Stimulated activated CD4-positive, alpha-beta T cell treated with anti-CD3 and anti-CD28 coated beads, Interleukin-4, amount 100 ng/mL, for 1 hour (primary cell): ENCODE data around the gene REPS1.

Source experiments
- DNase-seq: peaks from one replicate; pipeline ENCODE4 v3.0.0-alpha.2; 2020

REPS1 gene

DNA sequence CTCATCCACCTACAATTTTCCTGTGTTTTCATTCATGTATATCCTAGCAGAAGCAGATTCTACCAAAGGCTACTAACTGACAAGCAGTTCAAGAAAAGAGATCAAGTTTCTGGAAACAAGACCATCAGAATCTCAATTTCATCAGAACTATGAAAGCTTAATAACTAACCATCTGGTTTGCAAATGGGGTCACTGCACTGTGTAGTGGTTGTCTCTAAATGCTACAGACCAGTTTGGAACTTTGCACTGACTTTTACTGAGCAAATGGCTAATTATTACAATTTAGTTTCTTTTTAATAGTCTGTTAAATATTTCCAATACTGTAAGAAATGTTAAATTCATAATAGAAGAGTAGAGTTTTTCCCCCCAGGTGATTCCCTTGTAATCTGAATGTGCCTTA lies 64.5 kb downstream of the REPS1 start:
- DNase-seq, result no peak

DNA sequence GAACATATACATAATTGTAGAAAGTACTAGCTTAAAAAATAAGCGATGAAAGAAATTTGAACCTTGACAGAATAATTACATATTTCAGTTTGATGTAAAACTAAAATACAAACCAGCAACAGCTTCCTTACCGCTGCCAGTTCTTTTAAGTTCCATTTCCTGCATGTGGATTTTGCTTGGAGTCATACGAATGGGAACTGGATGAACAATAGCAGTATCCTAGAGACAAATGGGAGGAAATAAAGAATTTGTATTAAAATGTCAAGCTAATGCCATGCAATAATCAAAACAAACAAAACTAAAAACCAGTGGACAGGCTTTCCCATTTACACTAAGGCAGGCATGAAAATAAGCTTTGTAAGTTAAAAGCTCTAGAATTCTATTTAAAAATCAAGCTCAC lies 67.1 kb downstream of the REPS1 start:
- DNase-seq, result no peak

DNA sequence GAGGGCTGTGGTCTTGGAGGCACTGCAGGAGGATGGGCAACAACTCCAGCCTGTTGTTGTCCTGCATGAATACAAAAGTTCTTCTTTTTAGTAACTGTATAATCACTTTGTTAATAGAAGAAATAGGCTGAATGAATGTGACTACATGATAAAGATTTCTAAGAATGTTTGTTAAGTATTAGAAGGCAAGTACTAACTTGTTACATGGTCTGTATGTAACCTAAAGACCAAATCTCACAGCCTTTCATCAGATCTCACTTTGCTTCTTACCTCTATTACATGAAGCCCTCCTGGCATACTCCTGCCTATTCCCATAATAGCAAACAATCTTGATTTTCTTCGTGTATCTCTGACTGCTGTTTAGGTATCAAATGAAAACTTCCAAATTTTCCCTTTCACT lies 73.4 kb downstream of the REPS1 start:
- no peak for DNase-seq

DNA sequence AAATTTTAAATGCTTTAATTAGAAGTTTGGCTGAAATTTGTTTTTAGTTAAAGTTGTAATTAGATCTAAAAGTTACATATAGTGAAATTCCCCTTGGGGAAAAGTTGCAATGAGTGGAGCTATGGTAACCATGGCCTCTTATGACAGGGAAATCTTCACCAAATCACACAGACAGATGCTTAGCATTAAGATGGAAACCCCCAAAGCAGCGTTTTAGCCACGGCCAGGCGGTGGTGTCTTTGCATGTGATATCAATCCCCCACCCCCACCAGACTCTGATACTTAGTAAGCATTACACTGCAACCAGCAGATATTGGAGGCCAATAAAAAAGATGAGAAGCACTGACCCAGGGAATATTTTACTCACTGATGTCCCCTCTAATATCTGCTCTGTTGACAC lies 75.7 kb downstream of the REPS1 start:
- no peak for DNase-seq

DNA sequence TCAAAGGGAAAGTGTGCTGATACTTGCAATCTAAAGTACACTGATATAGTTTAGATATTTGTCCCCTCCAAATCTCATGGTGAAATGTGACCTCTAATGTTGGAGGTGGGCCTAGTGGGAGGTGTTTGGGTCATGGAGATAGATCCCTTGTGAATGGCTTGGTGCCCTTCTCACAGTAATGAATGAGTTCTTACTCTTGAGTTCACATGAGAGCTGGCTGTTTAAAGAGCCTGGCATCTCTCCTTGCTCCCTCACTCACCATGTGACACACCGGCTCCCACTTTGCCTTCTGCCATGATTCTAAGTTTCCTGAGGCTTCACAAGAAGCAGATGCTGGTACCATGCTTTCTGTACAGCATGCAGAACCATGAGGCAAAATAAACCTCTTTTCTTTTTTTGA lies 78.1 kb downstream of the REPS1 start:
- no peak for DNase-seq

DNA sequence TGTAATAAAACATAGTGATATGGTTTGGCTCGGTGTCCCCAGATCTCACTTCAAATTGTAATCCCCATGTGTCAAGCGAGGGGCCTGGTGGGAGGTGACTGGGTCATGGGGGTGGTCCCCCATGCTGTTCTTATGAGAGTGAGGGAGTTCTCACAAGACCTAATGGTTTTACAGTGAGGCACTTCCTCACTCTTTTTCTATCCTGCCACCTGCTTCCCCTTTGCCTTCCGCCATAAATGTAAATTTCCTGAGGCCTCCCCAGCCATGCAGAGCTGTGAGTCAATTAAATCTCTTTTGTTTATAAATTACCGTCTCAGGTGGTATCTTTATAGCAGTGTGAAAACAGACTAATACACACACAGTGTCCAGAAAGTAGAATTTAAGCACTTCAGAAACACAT lies 78.5 kb downstream of the REPS1 start:
- no peak for DNase-seq

DNA sequence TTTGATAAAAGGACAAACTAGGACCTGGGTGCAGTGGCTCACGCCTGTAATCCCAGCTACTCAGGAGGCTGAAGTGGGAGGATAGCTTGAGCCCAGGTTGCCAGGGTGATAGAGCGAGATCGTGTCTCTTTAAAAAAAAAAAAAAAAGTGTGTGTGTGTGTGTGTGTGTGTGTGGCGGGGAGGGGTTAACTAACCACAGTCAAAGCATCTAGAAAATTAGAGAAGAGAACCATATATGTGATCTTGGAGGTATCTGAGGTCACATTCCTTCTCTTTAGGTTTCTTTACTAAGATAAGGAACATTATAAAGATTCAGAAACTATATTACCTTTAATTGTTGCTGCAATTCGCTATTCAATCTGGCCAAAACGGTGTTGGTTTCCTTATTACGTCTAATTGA lies 80.9 kb downstream of the REPS1 start:
- DNase-seq, result no peak

DNA sequence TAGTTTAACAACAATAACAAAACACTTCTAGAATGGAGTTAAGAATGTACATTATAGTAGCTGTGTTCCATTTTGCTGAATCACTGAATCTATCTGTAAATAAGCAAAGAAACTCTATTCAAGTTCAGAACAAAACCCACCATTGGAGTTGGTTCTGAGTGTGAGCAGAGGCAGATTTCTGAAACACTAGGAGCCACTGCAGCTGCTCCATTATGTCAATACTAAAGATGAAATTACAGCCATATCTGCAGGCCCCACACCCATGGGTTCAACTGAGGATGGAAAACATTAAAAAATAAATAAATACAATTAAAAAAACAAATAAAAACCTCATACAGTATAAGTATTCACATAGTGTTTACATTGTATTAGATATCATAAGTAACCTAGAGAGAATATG lies 91.0 kb downstream of the REPS1 start:
- no peak for DNase-seq

DNA sequence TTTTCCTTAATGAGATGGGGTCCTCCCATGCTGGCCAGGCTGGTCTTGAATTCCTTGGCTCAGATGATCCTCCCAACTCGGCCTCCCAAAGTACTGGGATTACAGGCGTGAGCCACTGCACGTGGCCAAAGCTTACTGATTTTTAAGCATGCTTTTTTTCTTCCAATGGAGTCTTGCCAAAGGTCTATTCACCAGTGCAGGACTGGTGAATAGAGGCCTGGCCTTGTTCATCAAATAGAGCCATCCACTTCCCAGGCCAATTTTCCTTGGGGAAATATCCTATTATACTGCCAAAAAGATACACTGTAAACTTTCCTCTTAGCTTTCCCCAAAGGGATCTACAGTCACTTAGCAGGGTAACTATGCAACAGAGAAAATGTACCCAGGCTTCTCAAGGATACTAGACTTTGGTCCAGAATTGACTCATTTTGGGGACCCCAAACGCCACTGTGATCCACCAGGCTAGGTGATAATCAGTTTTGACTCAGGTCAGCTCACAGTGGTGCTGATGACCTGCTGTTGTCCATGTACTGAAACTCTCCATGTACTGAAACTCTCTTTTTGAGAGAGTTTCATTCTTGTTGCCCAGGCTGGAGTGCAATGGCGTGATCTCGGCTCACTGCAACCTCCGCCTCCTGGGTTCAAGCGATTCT lies 91.8 kb downstream of the REPS1 start:
- DNase-seq, result no peak

DNA sequence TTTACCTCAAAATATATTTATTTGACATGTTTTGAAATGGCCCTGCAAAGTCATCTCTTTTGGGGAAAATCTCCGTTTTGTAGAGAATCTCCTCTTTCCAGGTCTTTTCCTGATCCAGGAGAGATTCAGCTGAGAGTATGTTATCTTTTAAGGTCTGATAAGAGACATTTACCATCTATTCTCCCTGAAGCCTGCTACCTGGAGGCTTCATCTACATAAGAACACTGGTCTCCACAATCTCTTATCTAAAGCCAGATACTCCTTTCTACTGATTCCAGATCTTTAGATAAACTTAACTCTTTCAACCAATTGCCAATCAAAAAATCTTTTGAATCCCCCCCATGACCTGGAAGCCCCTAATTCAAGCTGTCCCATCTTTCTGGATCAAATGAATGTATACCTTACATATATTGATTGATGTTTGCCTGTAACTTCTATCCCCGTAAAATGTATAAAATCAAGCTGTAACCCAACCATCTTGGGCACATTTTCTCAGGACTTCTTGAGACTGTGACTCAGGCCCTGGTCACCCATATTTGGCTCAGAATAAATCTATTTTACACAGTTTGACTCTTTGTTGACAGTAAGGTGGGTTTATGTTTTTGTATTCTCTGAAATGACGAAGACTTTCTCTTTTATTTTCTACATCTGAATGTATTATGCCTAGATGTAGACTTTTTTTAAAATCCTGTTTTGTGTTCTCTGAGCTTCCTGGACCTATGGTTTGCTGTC lies 96.6 kb downstream of the REPS1 start:
- DNase-seq, result no peak

DNA sequence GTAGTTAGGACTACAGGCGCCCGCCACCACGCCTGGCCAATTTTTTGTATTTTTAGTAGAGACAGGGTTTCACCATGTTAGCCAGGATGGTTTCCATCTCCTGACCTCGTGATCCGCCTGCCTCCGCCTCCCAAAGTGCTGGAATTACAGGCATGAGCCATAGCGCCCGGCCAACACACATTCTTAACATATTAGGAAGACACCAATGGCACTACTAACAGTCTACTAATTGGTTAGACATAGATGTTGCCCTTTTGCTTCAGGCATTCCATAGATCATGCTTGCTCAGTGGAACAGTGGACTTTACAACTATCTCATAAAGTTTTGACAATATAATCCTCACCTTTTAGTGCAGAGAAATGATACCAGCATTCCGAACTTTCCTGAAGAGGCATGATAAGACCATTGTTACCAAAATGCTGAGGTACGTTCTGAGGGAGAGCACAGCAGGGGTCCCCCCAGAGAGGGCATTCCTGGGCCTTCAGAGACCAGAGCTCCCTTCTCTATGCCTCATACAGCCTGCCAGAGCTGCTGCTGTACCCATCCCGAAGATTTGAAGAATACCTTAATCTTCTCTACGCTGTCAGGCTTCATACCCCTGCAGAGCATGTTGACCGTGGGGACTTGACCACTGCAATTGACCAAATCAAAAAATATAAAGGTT lies 102.8 kb downstream of the REPS1 start:
- DNase-seq, result no peak

DNA sequence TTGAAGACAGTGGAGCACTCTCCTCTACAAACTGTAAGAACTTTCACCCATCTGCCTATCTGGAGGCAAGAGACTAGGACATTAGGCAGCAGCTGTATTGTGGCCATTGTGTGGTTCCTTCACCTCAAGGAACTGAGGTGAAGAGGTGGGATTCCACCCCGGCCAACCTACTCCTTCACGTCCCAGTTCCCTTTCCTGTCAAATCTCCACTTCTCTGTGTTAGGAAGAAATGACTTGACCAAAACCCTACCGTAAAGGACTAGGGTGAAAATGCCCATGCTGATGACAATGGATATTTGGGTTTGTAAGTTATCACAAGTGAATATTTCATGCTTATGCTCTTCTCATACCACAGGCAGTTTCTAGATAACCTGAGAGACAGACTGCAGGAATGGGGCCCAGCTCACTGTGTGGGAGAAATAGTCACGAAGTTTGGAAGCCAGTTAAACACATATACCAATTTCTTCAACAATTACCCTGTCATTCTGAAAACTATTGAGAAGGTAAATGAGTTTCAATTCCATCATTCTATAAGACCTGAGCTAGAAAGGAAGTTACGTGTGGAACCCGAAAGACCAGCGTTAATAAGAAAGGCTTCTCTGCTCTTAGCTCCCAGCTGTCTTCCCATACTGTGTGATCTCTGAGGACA lies 105.6 kb downstream of the REPS1 start:
- DNase-seq, result no peak

DNA sequence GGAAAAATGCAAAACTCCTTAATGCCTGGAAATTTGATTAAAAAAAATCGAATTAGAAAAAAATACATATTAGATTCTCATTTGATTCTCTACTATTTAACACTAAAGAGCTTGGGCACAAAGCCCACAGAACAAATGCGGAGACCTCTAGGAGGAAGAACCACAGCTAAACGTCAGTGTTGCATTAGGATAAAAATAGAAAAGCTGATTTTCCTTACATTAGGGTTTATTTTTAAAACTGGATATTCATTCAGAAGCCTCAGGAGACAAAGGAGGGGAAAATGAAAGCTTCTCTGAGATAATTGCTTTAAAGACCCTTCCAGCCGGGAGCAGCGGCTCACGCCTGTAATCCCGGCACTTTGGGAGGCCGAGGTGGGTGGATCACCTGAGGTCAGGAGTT lies 114.9 kb downstream of the REPS1 start:
- no peak for DNase-seq

DNA sequence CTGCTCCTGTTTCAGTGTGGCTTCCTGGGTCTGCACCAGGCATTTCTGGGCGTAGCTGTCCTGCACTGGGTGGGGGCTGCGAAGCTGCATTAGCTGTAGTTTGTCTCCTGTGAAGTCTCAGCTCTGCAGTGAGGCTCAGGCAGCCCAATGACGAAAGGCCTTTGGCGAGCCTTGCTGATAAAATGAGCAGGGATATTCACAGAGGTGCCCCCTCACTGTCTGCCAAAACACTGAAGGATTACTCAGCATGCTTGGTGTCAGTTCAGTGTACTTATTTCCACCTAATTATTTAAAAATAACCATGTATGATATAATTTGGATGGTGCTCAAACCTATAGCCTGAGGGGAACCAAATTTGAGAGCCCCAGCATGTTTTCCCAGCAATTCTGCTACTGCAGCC lies 118.7 kb downstream of the REPS1 start:
- DNase-seq, result no peak

DNA sequence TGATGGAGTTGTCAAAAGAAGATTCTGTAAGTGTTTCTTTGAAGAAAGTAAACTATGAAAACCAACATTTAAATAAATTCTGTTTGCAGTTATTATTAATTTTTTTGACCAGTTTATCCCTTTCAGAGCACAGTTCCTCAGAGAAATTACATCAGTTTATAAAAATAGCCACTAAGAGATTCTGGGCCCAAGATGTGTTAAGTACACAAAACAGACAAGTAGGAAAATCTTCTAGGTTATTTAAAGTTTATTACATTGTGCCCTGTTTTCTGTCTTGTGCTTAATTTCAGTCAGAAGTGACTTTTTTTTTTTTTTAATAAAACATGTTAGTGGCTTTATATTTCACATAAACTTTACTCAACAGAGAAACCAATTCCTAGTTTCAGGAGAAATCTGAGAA lies 119.9 kb downstream of the REPS1 start:
- no peak for DNase-seq

DNA sequence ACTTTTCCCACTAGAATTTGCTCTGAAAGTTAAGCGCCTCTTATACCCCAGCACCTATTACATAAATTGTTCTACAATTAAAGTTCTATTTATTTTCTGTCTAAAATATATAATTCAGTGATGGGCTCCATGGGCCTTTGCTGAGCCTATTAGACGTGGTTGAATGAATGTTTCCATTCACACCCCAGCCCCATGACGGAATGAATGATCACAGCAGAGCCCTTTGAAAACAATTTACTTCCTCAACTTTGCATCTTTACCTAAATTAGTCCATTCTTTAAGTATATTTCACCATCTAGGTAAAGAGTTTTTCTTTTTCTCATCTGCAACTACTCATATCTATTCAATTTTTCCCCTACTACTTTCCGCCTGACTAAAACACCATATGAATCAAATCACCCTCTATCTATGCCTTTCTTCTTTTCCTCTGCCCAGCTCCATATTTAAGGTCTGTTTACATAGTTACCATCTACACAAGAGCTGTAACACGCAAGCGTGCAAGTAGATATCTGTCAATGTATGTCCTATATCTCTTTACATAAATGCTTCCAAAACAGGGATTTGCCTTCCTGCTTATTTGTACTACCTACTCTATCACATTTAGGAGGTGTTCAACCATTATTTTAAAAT lies 122.5 kb downstream of the REPS1 start:
- no peak for DNase-seq

DNA sequence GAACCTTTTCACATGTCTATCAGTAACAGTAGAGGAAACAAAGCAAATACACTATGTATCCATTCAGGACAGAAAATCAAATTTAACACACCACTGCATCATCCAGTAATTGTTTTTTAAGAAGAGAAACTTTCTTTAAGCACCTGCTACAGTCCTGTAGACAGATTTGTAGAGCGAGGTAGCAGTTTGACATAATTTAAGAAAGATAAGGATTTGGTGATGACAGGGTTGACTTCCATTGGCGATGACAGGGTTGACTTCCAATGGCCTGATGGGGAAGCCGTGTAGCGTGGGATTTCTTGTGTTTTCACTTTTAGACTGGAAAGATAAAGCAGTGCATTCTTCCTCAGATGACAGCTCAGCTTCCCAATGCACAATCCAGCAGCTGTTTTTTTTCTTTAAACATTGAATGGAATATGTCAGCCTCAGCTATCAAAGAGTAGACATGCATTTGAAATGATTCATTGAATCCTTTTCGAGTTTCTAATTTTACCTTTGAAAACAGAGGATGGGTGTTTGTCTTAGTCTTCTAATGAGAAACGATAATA lies 123.6 kb downstream of the REPS1 start:
- no peak for DNase-seq

DNA sequence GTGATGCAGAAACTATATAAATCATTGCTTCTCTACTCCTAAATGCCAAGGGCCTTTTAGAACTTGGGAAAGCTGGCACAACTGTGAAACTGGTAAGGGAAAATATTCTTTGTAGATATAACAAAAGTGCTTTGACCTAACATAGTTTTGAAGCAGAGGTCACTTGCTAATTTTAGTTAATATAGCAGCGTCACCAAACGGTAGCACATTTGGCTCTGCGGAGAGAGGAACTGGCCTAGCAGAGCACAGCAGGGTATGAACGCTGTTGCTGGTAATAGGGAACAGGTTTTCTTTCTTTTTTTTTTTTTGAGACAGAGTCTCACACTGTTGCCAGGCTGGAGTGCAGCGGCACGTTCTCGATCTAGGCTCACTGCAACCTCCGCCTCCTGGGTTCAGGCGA lies 124.7 kb downstream of the REPS1 start:
- DNase-seq, result no peak

DNA sequence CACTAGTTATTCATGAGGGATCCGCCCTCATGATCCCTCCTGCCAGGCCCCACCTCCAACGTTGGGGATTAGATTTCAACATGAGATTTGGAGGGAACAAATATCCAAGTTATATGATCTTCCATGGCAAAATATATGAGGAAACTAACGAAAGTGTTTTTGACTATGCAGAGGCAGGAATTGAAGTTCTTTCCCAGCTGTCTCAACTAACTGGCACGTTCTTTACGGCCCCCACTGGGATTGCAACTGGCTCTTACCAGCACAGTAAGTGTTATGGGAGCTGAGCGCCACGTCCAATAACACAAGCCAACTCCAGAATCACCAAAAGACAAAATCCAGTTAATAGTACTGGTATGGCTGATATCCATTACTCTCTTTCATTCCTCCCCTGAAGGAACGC lies 125.6 kb downstream of the REPS1 start:
- no peak for DNase-seq

DNA sequence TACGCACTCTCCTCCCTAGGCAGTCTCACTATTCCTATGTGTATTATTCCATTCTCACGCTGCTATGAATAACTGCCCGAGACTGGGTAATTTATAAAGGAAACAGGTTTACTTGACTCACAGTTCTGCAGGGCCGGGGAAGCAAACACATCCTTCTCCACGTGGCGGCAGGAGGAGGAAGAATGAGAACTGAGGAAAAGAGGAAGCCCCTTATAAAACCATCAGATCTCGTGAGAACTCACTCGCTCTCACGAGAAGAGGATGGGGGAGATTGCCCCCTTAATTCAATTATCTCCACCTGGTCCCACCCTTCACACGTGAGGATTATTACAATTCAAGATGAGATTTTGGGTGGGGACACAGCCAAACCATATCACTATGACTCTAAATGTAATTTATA lies 130.3 kb downstream of the REPS1 start:
- DNase-seq, result no peak

DNA sequence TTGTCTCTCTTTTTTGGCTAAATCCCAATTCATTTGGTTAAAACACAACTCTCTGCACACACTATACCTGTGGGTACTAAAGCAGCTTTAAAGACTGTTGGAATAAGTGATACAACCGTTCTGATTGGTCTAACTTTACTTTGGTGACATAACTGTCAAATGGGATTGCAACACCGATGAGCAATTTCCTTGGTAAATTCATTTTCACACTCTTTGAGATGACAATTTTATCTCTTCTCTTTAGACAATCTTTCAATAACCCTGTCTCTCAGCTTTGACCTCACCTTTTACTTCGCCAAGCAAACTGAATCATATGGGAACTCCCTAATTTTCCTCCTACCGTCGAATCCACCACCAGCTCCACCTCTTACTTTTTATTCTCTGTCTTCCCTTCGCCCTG lies 131.4 kb downstream of the REPS1 start:
- no peak for DNase-seq
